HG02884 (cell line): ENCODE measurements around the gene CTIF.

Experiments
- ATAC-seq: cut with Tn5 transposase; IDR thresholded peaks from one replicate; pipeline ENCODE4 v1.9.1; 2021; ENCODE audit warnings: mild to moderate bottlenecking, moderate library complexity; ENCODE audit not compliant: unreplicated experiment

CTIF gene

DNA sequence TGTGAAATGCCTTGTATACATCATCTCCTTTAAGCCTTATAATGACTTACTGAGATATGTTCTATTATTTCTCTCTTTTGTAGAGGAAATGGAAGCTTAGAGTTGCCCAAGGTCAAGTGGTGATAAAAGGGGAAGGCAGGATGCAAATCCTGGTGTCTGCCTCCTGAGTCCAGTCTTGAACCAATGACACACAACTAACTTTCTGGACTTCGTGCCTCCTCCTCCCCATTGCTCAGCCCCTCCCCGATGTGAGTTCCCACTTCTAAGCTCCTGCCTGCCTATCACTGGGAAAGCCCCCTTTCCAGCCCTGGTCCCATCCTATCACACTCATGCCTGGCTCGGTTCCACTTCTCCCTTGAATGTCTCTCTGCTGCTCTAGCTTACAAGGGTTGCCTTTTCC is 6.9 kb upstream of the CTIF start:
- no peak for ATAC-seq

DNA sequence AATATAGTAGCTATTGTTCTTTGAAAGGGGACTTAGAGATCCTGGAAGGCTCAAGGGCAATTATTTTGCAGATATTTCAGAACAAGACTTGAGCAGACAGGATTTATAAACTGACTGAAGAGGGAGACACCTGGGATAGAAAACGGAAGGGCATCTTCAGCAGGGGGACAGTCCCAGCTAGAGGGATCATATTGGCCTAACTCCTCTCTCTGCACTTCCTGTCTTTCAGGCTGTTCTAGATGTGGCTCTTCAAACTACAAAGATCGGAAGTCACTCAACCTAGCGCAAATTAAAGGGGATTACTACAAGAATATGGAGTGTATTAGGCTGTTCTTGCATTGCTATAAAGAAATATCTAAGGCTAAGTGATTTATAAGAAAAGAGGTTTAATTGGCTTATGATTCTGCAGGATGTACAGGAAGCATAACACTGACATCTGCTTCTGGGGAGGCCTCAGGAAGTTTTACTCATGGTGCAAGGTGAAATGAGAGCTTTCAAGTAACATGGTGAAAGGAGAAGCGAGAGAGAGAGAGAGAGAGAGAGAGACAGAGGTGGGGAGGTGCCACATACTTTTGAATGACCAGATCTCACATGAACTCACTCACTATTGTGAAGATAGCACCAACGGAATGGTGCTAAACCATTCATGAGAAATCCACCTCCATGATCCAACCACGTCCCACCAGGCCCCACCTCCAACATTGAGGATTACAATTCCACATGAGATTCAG is 5.3 kb upstream of the CTIF start:
- ATAC-seq: no peak

DNA sequence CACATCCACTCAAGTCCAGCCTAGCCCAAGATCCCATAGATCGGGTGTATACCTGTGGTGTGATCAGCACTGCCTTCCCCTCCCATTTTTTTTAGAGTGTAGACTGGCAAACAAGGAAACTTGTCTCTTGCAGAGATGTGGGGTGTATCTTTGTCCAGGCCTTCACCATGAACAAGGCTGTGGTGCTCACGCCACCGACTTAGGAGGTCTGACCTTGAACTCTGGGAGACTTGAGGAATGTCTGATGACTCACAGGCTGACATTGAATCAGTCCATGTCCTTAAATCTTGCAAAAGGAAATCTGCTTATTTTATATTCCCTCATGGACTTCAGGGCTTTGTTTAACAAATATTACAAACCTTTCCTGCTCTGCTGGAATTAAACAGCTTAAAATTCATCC is 4.5 kb upstream of the CTIF start:
- ATAC-seq: no peak

DNA sequence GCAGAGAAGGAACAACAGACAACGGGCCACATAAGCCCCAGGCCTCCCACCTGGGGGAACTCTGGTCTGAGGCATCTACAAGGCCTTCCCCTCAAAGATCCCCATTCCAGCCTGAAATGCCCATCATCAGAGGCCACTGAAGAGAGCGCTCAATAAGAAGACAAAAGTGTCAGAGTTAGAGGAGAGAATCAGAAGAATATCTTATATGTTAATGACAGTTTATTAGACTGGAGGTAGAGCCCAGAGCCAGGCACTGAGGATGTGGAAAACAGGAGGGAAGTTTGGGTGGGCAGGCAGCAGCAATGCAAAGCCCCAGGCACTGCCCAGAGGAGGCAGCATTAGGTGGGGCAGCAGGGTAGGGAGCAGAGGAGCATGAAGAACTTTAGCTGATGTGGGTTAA is 2.9 kb upstream of the CTIF start:
- ATAC-seq: no peak

DNA sequence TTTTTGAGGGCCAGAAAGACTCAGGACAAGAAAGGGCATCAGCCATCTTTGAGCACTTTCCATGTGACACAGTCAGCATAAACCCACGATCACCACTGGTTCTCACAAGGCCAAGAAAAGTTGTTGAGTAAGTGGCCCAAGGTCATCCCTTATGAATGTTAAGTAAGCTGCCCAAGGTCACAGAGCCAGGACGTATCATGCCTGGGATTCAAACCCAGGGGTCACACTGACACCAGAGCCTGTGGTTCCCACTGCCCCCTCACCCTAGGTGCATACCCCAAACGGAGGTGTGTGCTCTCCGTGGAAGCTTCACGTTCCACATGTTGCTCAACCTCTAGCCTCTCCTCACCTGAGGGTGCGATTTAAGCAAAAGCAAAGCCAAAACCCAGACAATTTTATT is 2.3 kb upstream of the CTIF start:
- no peak for ATAC-seq

DNA sequence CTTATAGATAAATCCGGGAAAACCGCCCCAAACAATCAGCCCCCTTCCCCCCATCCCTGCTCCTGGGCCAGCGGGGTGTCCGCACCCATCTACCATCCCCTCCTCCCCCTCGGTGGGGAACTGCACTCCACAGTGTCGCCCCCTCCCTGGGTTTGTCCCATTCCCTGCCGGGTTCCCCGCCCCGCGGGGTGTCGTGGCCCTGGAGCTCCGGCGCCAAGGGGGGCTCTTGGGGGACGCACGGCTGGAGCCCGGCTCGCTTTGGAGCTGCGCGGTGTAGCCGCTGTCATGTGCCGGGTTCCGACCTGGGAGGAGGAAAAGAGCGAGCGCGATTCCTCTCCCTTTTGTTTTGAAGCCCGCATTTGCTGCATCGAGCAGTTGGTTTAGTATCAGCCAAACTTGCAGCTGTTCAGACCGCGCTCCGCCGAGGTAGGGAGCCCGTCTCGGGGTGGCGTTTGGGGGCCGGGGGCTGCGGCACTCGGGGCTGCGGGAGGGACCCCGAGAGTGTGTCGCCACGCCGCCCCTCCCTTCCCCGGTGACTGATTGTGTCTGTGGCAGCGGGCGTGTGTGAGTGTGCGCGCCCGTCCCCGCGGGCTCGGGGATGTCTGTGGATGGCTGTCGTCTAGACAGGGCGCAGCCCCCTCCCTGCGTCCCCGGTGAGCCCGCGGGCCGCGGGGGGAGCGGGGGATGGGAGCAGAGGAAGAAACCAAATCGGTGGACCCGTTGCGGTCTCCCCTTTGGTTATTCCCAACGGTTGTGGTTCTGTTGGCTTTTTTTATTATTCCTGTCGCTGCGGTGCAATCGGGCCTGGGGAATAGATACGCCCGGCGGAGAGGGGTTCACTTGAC is 797 bp downstream of the CTIF start:
- no peak for ATAC-seq

DNA sequence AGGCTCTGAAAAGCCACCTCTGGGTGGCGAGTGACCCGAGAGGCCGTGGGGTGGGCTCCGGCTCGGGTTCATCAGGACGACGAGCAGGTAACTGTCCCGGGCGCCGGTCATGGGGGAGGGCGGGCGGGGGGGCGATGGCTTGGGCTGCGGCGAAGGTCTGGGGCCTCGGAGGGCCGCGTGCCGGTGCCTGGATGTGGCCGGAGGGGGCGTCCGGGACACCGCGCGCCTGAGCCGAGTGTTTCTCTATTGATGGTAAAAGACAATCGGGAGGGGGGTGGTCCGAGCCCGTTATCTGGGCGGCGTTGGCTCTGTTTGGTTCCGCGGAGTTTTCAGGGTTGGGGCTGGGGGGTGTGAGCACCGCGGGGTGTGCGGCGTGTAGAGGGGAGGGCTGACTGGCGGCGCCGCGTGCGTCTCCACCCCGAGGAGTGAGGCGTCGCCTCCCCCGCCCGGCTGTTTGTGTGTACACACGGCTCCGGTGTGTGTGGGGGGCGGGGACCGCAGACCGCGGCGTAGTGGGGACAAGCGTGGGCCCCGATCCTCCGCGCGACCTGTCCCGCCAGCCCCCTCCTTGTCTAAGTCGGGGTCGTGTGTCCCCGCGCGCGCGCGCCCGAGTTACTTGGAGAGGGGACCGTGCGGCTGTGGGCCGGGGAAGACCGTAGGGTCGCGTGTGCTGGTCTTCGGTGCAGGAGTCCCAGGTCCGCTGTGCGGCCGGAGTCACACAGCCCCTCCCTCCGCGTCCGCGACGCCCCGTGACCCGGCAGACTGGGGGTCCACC is 1.6 kb downstream of the CTIF start:
- peak; percentile 36 for ATAC-seq

DNA sequence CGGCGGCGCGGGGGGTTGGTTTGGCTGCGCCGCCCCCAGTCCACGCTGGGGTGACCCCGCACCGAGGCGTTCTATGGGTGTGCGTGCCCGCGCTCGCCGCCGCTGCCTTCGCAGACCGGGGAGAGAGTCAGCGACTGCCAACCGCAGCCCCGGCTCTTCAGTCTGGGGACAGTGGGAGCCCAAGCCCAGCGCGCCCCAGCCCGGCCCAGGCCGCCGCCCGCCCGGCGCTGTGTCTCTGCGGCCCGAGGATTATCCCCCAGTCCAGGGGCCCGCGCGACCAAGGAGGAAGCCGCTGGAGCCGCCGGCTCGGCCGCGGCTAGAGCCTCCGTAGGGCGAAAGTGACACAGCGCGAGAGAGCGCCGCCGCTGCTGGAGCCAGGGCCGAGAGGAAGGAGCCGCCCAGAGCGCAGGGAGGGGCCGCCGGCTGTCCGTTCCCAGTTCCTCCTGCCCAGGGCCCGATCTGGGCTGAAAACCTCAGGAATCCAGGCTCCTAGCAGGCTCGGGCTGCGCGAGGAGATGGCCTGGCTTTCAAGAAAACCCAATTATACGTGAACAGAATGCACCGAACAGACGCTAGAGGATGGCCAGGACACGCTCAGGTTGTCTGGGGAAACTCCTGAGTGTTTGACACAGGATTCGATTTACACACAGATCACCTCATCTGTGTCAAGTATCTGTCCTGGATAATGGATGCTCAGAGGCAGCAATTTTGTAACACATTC is 2.4 kb downstream of the CTIF start:
- peak; percentile 26 for ATAC-seq

DNA sequence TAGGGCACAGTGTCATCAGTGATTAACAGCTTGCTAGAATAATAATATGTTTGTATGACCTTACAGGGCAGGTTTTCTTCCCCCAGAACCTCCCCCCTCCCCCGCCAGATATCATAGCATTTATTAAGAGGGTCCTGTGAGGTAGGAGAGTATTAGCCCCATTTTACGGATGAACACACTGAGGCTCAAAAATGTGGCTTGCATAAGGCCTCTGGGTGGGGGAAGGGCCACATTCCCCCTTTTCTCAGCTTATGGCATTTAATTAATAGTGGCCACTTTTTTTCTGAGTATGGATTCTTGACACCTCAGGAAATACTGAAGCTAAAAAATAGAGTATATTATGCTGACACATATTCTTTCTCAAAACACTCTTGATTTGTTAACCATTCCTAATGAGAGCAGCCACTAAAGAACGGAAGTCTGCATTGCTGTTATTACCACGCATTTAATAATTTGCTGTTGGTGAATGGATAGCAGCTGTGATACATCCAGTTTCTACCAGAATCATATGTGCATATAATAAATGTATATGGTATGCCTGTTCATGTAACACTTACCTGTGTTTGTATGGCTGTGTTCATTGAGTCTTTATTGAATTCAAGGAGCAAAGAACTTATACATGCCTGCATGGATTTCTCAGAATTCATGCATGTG is 3.0 kb downstream of the CTIF start:
- no peak for ATAC-seq

DNA sequence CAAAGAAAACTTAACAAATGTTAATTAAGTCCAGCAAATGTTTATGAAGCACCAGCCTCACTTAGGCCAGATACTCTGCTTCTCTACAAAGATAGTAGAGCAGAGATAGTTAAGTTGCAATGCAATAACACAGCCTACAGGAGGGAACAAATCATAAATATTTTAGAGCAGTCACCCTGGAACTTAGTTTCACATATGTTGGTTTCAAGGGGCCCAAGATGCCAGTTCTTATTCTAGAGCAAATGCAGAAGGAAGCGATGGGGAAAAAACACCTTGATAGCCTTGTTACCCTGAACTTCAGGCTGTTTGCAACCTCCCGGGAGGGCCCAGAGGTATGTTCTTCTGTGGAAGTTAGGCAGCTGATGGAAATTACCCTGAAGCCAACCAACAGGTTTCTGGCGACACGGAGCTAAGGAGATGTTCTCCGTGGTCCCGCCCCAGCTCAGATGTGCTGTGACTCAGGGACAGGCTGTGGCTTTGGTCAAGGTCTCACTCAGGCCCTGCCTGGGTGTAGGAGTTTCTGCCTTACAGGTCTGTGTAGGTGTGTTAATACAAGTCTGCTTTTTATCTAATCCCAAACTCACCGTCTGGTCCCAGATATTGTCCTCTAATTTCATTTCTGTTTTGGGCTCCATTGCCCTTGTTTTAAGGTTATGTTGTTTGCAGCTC is 3.8 kb downstream of the CTIF start:
- ATAC-seq: no peak

DNA sequence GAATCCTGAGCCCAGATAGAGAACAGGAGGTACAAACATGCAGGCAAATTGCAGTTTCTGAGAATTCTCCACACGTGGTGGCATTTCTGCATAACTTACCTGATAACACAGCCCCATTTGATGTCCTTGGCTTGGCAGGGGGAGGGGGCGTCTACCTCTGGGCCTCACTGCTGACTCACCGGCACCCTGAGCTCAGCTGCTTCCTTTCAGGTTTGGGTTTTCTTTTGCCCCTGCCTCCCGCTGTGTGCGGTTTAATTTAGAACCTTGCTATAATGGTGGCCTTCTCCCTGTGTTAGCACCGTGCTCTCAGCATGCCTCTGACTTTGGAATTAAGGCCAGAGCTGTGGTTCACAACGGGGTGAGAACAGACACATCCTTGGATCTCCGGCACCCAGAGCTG is 4.4 kb downstream of the CTIF start:
- no peak for ATAC-seq

DNA sequence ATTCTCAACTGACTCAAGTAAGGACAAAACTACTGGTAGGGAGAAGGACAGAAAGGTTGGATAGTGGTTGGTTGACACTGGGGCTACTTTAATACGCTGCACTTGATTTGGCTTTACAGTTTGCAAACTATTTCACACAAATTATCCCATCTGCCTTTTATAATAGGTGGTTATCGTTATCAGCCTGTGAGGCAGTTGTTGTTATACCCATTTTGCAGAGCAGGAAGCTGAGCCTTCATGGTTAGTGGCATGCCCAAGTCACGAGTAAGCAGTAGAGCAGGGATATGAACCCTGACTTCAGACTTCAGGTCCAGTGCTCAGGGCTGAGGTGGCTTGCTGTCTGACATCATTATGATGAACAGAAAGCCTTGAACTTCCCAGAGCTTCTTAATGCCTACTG is 5.3 kb downstream of the CTIF start:
- ATAC-seq: no peak

DNA sequence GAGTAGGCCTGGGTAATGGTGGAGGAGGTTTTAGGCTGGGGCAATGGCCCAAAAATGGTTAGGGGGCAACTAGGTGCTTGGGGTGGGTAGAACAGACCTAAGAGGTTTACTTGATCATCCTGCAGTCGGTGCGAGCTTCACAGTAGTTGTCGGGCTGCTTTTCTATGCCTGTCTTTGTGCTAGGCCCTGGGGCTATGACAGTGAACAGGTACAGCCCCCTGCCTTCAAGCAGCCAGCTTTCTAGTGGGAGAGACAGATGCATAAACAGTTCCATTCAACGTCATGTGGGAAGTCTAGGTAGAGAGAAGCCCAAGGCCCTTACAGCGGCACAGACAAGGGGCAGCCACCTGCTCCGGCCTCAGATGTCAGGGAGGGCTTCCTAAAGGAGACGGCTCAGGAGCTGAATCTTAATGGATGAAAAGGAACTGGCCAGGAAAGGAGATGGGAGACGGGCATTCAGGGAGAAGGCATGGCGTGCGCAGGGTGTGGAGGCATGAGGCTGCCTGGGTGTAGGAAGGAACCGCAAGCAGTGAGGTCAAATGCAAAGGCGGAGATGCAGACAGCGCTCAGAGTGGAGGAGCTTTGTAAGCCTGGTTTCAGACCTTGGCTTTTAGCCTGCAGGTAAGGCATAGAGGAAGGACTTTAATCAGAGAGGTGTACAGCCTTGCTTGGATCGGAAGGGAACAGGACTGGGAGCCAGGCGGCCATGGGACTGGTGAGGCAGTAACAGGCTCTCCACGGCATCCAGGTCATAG is 6.0 kb downstream of the CTIF start:
- no peak for ATAC-seq

DNA sequence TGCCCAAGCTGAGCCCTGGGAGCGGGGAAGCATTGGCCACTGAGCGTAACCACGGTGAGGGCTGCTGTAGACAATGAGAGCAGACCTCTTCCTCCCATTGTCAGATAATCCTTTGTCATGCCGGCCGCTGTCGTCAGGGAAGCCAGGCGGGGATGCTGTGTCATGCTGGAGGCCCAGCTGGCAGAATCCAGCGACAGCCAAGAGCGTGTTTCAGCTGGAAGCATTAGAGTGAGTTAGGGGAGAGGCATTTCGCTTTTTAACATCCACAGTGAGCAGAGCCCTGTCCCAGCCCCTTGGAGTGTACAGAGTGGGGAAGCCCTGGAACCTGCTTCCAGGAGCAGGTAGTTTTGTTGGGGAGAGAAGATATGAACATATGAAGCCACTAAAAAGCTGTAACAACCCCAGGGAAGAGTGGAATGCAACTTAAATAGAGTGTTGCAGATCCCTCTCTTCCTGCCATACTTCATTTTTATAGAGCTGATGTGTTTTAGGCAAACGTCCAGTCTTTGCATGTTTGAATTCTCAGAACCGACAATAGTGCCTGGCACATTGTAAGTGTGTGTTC is 7.0 kb downstream of the CTIF start:
- ATAC-seq: no peak

DNA sequence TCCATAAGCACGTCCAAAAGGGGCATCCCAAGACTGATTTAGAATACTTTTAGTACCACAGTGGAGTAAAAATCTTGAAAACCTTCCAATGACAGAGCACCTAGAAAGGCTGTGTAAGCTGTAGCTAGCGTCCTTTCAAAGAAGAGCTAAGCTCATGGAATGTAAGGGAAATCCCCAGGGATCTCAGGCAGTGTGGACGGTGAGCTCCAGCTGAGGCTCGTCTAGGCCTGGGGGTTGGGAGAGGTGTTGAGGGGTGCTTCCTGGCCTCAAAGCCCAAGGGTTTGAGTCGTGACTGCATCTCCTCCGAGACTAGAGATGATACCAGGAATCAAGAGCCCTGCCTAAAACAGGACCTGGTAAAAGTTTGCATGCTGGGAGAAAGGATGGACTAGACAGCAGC is 7.6 kb downstream of the CTIF start:
- ATAC-seq: no peak

DNA sequence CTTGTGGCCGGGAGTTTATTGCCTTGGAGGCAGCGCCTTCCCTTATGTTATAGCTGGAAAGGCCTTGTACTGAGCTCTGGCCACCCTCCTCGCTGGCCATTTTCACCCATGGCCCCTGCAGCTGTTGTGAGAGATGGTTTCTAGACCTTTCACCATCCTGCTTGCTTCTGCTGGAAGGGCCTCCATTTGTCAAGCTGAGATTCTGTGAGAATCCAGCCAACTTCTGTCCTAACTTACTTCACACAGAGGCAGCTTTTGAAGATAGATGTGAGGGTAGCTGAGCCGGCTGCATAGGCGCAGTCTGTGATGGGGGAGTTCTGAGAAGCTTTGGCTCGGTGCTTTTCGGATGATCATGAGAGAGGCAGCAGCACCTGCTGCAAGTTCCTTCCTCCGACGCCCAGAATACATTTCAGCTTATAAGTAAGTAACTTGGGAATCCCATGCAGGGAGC is 8.7 kb downstream of the CTIF start:
- ATAC-seq: no peak

DNA sequence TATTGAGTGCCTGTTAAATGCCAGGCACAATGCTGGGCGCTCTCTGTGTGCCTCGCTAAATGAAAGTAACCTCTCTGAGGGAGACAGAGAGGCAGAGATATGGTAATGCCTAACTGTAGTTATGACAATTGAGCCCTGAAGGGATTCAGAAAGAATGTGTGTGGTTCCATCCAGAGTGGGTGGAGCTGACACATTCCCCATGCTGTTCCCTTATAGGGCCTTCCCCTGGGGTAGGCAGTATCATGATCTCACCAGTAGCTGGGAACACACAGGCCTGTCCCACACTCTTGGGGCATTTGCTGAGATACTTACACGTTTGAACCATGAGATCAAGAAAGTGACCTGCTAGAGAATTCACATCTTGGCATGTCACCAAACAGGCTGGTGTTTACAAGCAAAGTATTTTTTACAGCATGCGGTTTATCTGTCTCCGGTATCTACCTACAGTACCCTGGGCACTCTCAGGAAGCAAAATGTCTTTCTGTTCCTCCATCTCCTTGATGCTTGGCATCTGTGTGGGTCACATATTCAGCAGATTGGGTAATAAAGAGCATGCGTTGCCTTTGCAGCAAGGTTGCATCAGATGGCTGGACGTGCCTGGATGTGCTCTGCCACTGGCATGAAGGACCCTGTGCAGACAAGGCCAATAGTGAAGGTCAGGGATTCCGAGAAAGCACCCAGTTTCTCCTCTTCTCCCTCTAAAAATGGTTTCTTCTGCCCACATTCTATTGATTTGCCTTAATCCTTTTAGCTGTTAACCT is 9.4 kb downstream of the CTIF start:
- no peak for ATAC-seq

DNA sequence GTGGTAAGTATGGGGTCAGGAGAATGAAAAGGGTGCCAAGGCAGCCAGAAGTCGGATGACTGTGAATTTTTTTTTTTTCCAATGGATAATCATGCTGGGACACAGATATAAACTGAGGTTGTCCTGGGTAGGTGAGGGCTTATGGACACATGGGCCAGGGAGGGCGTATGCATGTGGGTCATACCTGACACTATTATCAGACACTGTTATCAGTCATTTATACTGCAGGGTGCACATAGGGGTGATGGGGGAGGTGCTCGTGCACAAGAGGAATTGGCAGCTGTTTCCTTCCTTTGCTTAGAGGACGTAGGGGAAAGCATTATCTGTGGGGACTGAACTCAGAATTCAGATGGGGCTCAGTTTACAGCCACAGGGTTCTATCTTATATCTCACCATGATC is 10.1 kb downstream of the CTIF start:
- ATAC-seq: no peak
